Activated T-cell treated with anti-CD3 and anti-CD28 coated beads, Interleukin-2, amount 50 U/mL, for 24 hours (primary cell): ENCODE data around the gene GPR157.

Experiments used
- DNase-seq: peaks from one replicate; pipeline ENCODE4 v3.0.0-alpha.2; 2020
- H3K27ac Mint-ChIP-seq: 2 replicates; pipeline ENCODE4 v1.8.0; 2020; ENCODE audit warnings: mild to moderate bottlenecking, mixed read lengths
- H3K27me3 Mint-ChIP-seq: 2 replicates; pipeline ENCODE4 v1.8.0; 2020; ENCODE audit warnings: mixed read lengths
- H3K36me3 Mint-ChIP-seq: 2 replicates; pipeline ENCODE4 v1.8.0; 2020; ENCODE audit warnings: low read depth, mixed read lengths
- H3K4me1 Mint-ChIP-seq: 2 replicates; pipeline ENCODE4 v1.8.0; 2020; ENCODE audit warnings: low read depth, mixed read lengths
- H3K4me3 Mint-ChIP-seq: 2 replicates; pipeline ENCODE4 v1.8.0; 2020; ENCODE audit warnings: mild to moderate bottlenecking, moderate library complexity, mixed read lengths
- H3K9me3 Mint-ChIP-seq: 2 replicates; pipeline ENCODE4 v1.8.0; 2020; ENCODE audit warnings: mixed read lengths

Gene GPR157

GRCh38 chr1:9058465-9058864, 70.4 kb downstream of the GPR157 start:
- DNase-seq = no peak
- H3K4me1 Mint-ChIP-seq = no peaks in the 10 kb centered on the region
- no peak overlapping the region for H3K4me3 Mint-ChIP-seq
- H3K9me3 Mint-ChIP-seq = no peaks in the 10 kb centered on the region
- H3K36me3 Mint-ChIP-seq = no peaks in the 10 kb centered on the region
- no peak overlapping the region for H3K27ac Mint-ChIP-seq
- H3K27me3 Mint-ChIP-seq = no peaks in the 10 kb centered on the region

- no peaks in the 10 kb centered on the region for H3K9me3 Mint-ChIP-seq
- no peaks in the 10 kb centered on the region for H3K36me3 Mint-ChIP-seq
- no peak for DNase-seq
- no peaks in the 10 kb centered on the region for H3K27me3 Mint-ChIP-seq
- H3K4me3 Mint-ChIP-seq = no peak overlapping the region
- no peak overlapping the region for H3K27ac Mint-ChIP-seq
- H3K4me1 Mint-ChIP-seq = no peaks in the 10 kb centered on the region
Observed at GRCh38 chr1:9057851-9058250, 71.1 kb downstream of the GPR157 start.

DNA sequence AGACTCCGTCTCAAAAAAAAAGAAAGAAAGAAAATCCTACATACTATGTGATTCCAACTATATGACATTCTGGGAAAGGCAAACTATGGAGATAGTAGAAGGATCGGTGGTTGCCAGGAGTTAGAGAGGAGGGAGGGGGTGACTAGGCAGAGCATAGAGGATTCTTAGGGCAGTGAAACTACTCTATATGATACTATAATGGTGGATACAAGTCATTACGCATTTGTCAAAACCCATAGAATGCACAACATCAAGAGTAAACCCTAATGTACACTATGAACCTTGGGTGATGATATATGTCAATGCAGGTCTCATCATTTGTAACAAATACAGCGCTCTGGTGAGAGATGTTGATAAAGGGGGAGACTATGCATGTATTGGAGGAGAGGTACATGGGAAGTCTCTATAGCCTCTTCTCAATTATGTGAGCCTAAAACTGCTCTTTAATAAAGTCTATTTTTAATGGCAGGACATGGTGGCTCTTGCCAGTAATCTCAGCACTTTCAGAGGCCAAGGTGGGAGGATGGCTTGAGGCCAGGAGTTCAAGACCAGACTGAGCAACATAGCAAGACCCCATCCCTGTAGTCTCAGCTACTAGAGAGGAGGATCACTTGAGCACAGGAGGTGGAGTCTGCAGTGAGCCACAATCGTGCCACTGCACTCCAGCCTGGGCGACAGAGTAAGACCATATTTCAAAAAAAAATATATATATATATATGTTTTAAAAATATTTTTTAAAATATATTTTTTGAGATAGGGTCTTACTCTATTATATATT, 76.4 kb downstream of the GPR157 start:
- no peak overlapping the region for H3K4me3 Mint-ChIP-seq
- no peaks in the 10 kb centered on the region for H3K9me3 Mint-ChIP-seq
- H3K27ac Mint-ChIP-seq = no peak overlapping the region
- H3K36me3 Mint-ChIP-seq = no peaks in the 10 kb centered on the region
- peaks cover 2% of the 10 kb centered on the region for H3K27me3 Mint-ChIP-seq
- DNase-seq = no peak
- no peaks in the 10 kb centered on the region for H3K4me1 Mint-ChIP-seq

DNA sequence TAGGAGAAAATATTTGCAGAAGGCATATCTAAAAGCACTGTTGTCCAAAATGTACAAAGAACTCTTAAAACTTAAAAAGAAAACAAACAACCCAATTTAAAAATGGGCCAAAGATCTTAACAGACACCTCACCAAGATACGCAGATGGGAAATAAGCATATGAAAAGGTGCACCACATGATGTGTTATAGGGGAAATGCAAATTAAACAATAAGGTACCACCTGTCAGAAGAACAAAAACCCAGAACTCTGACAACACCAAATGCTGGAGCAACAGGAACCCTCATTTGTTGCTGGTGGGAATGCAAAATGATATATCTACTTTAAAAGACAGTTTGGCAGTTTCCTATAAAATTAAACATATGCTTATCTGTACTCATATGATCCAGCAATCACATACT, 77.5 kb downstream of the GPR157 start:
- H3K9me3 Mint-ChIP-seq = no peaks in the 10 kb centered on the region
- H3K4me3 Mint-ChIP-seq = no peak overlapping the region
- H3K27me3 Mint-ChIP-seq = peaks cover 2% of the 10 kb centered on the region
- H3K27ac Mint-ChIP-seq = no peak overlapping the region
- no peaks in the 10 kb centered on the region for H3K4me1 Mint-ChIP-seq
- no peak for DNase-seq
- H3K36me3 Mint-ChIP-seq = no peaks in the 10 kb centered on the region

- H3K4me3 Mint-ChIP-seq = no peak overlapping the region
- H3K9me3 Mint-ChIP-seq = no peaks in the 10 kb centered on the region
- no peak overlapping the region for H3K27ac Mint-ChIP-seq
Observed at GRCh38 chr1:9050803-9051202, 78.1 kb downstream of the GPR157 start.

More at GRCh38 chr1:9050803-9051202, 78.1 kb downstream of the GPR157 start:
- Mint-ChIP-seq H3K36me3 (no peaks in the 10 kb centered on the region), H3K4me1 (no peaks in the 10 kb centered on the region), H3K27me3 (peaks cover 2% of the 10 kb centered on the region)
- DNase-seq = no peak
